A549 treated with Hydrocortisone at 1 μM for 4 hours (cell line): ENCODE results near the gene ABCC2. TPM values are rescaled to one million over a fixed set of nuclear protein-coding genes. Genes with fewer than 3 reads are reported as not detected.

Experiments
- total RNA-seq: library from RNA; stranded (reverse); fragments of 200-300 nt; extraction: Qiagen RNA extraction; gene quantifications from 5 replicates; pipeline ENCODE4 v1.2.3, GENCODE V29; 2022

The ABCC2 gene
- total RNA-seq, result 111 to 137 TPM (median 117 TPM) in 5 replicates

DNA sequence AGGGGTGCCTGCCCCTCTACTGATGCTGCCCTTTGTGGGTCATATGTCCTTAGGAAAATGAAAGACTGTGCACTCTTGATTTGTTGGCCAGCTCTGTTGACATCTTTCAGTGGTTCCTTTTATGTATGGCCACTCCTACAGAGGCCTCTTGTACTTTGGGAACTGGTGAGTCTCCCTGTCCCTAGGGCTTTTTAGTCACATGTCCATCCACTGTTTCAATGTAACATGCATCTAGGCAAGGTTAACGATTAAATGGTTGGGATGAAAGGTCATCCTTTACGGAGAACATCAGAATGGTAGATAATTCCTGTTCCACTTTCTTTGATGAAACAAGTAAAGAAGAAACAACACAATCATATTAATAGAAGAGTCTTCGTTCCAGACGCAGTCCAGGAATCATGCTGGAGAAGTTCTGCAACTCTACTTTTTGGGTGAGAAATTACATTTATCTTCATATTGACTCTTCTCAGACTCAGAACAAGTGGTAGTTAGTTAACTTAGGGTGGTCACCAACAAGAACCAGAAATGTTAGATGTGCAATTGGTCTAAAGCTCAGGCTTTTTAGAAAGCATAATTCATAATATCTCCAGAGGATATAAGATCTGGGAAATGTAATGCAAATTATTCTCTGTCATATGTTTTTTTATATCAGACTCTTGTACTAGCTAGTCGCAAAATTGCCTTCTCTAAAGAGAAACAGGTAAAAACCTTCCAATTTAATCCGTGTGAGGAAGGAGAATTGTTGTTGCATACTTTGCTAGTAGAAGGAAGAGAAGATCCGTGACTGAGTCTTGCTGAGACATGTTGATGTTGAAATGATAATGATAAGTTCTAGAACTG lies at the start of gene ABCC2:
Gene ABCC2, plus strand, starts transcription at position 194 of the 840 bp plus-strand sequence. Its CDS starts 205 bp downstream, at position 399.

Other genes starting within 250 kb of the ABCC2 start
- gene NKX2-3, start 249.7 kb upstream of the ABCC2 start, total RNA-seq, result 0.05 TPM in 1 of 5 replicates, not detected in the others
- gene SLC25A28, start 162.2 kb upstream of the ABCC2 start, total RNA-seq, result 23.7 to 28.4 TPM (median 24.9 TPM) in 5 replicates
- 7.9 to 13.8 TPM (median 9.4 TPM) in 5 replicates for gene ENTPD7, start 123.1 kb upstream of the ABCC2 start, total RNA-seq
- gene COX15, start 50.5 kb upstream of the ABCC2 start, total RNA-seq, result 27.0 to 35.5 TPM (median 30.3 TPM) in 5 replicates
- gene CUTC, start 50.4 kb upstream of the ABCC2 start, total RNA-seq, result 31.5 to 38.0 TPM (median 32.6 TPM) in 5 replicates
- gene DNMBP, start 227.3 kb downstream of the ABCC2 start, total RNA-seq, result 17.3 to 29.4 TPM (median 22.6 TPM) in 5 replicates